Upper lobe of right lung (tissue), 1 donor: ENCODE data around the gene HAPLN3. TPM values are rescaled to one million over a fixed set of nuclear protein-coding genes. Genes with fewer than 3 reads are reported as not detected.

Experiments used
- ATAC-seq: fragments of 200-7000 bp; cut with Tn5 transposase; one replicate; pipeline ENCODE4 v1.9.1; 2020; ENCODE audit warnings: mild to moderate bottlenecking, moderate library complexity
- DNase-seq: peaks from one replicate; pipeline ENCODE4 v3.0.0-alpha.2; 2020
- H3K27ac ChIP-seq: fragments of 200-600 bp; one replicate; pipeline ENCODE4 v1.8.0; 2022
- H3K27me3 ChIP-seq: fragments of 200-600 bp; one replicate; pipeline ENCODE4 v1.8.0; 2022; ENCODE audit warnings: mild to moderate bottlenecking
- H3K36me3 ChIP-seq: fragments of 200-600 bp; one replicate; pipeline ENCODE4 v1.8.0; 2022
- H3K4me1 ChIP-seq: fragments of 200-600 bp; one replicate; pipeline ENCODE4 v1.8.0; 2022
- H3K4me3 ChIP-seq: fragments of 200-600 bp; one replicate; pipeline ENCODE4 v1.8.0; 2022; ENCODE audit warnings: mild to moderate bottlenecking
- H3K9me3 ChIP-seq: fragments of 200-600 bp; one replicate; pipeline ENCODE4 v1.8.0; 2022
- CTCF ChIP-seq: fragments of 200-600 bp; IDR thresholded peaks from one replicate; pipeline ENCODE4 v1.8.0; 2022; ENCODE audit warnings: antibody characterized with exemption
- intact Hi-C: fragments of 100-400 bp; cut with DNase I; formaldehyde crosslinking; loops from one replicate; pipeline ENCODE4 v1.11.0; 2022
- total RNA-seq: library from RNA; stranded (reverse); fragmentation: NEBNext Ultra II Directional; extraction: Animal tissue kit (Norgen Biotek cat#: 25700); gene quantifications from one replicate; pipeline ENCODE4 v1.2.1, GENCODE V29; 2021
- donor health status: DM: no; HTN: yes; CAD: no; lungs with severe emphysema.

The HAPLN3 gene
- total RNA-seq, 1 donor from 2014 or later: 4.6 TPM

DNA sequence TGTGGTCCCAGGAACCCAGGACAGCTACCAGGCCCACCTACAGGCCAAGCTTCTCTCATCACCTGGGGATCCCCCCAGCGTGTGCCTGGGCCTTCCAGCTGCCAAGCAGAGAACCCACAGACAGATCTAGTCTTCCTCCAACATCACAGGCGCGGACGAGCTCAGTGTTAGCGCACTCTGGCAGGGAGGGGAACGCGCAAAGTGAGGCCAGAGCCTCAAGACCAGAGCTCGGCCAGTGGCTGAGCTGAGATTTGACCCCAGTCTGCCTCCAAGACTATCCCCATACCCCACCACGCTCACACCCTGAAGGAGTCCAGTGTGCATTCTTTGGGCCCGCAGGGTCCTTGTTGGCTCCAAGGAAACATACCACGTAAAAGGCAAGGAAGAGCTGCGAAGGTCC, 12.8 kb upstream of the HAPLN3 start:
- peaks cover 21% of the 10 kb centered on the region for H3K4me1 ChIP-seq
- TF ChIP-seq CTCF: no peak
- ATAC-seq (no peak), DNase-seq (peak; percentile 49)
- H3K9me3 ChIP-seq: no peaks in the 10 kb centered on the region
- peaks cover 29% of the 10 kb centered on the region for H3K36me3 ChIP-seq
- H3K27ac ChIP-seq: no peak overlapping the region
- no peaks in the 10 kb centered on the region for H3K27me3 ChIP-seq
- intact Hi-C loops: loop anchor here (10.0 kb wide), 1 partner anchor 107 kb away; no protein-coding TSS in a partner anchor
- no peak overlapping the region for H3K4me3 ChIP-seq

- Histone ChIP-seq H3K9me3 (no peaks in the 10 kb centered on the region), H3K4me1 (peaks cover 14% of the 10 kb centered on the region), H3K27me3 (no peaks in the 10 kb centered on the region), H3K4me3 (no peak overlapping the region), H3K36me3 (peaks cover 38% of the 10 kb centered on the region), H3K27ac (no peak overlapping the region)
- no peak for TF ChIP-seq CTCF
- intact Hi-C loops: loop anchor here (10.0 kb wide), 1 partner anchor 108 kb away; no protein-coding TSS in a partner anchor
- DNase-seq (peak; percentile 54), ATAC-seq (no peak)
Measured at GRCh38 chr15:88907111-88907510, 11.8 kb upstream of the HAPLN3 start.

GRCh38 chr15:88906551-88906950, 11.2 kb upstream of the HAPLN3 start:
- H3K4me3 ChIP-seq: no peak overlapping the region
- no peaks in the 10 kb centered on the region for H3K27me3 ChIP-seq
- no peak for ATAC-seq
- H3K27ac ChIP-seq: no peak overlapping the region
- H3K9me3 ChIP-seq: no peaks in the 10 kb centered on the region
- DNase-seq: peak; percentile 20
- peaks cover 9% of the 10 kb centered on the region for H3K4me1 ChIP-seq
- TF ChIP-seq CTCF: no peak
- peaks cover 39% of the 10 kb centered on the region for H3K36me3 ChIP-seq
- intact Hi-C loops: loop anchor here (10.0 kb wide), 1 partner anchor 108 kb away; no protein-coding TSS in a partner anchor

DNA sequence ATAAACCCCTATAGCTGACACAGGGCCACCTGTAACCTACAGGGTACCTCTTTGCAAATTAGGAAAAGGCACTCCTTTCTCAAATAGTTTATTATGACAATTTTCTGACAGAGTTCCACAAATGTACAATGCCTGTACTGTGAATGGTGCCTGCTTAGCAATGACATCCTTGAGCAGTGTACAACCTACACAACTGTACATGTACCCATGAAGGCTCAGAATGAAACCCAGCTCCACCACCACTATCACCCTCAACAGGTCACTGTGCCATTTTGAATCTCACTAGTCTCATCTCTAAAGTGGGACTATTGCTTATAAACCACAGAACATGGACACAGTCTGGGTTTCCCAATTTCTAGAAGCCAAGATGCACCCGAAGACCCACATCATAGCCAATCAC, 10.8 kb upstream of the HAPLN3 start:
- TF ChIP-seq CTCF: no peak
- Histone ChIP-seq H3K9me3 (no peaks in the 10 kb centered on the region), H3K4me3 (no peak overlapping the region), H3K36me3 (peaks cover 39% of the 10 kb centered on the region), H3K27ac (no peak overlapping the region), H3K4me1 (peaks cover 9% of the 10 kb centered on the region), H3K27me3 (no peaks in the 10 kb centered on the region)
- DNase-seq: no peak
- intact Hi-C loops: loop anchor here (10.0 kb wide), 1 partner anchor 109 kb away; no protein-coding TSS in a partner anchor
- ATAC-seq: no peak

DNA sequence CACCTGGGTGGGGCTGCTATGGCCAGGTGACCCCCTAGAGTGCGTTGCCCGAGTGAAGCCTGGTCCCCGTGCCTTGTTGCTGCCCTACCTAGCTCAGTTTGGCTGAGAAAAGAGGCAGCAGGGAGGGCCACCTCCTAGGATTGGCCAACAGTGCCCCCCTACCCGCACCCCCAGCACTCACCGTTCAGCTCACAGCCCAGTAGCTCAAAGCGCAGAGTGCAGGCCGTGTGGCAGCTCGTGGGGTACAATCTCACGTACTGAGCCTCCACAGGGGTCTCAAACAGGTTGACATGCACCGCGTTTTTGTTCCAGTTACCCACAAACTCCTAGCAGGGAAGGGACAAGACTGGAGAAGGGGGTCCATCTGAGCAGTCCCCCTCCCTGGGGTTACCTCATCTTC, 10.2 kb upstream of the HAPLN3 start:
- DNase-seq (peak; percentile 43), ATAC-seq (no peak)
- Histone ChIP-seq H3K27me3 (no peaks in the 10 kb centered on the region), H3K9me3 (no peaks in the 10 kb centered on the region), H3K4me3 (no peak overlapping the region), H3K36me3 (peaks cover 39% of the 10 kb centered on the region), H3K4me1 (peaks cover 9% of the 10 kb centered on the region), H3K27ac (no peak overlapping the region)
- intact Hi-C loops: loop anchor here (10.0 kb wide), 1 partner anchor 109 kb away; no protein-coding TSS in a partner anchor
- TF ChIP-seq CTCF: no peak
